GM18858 (cell line): ENCODE data around the gene KIAA1755.

ENCODE experiments used
- ATAC-seq: cut with Tn5 transposase; IDR thresholded peaks from one replicate; pipeline ENCODE4 v1.9.1; 2021; ENCODE audit not compliant: unreplicated experiment

Gene KIAA1755, protein sequence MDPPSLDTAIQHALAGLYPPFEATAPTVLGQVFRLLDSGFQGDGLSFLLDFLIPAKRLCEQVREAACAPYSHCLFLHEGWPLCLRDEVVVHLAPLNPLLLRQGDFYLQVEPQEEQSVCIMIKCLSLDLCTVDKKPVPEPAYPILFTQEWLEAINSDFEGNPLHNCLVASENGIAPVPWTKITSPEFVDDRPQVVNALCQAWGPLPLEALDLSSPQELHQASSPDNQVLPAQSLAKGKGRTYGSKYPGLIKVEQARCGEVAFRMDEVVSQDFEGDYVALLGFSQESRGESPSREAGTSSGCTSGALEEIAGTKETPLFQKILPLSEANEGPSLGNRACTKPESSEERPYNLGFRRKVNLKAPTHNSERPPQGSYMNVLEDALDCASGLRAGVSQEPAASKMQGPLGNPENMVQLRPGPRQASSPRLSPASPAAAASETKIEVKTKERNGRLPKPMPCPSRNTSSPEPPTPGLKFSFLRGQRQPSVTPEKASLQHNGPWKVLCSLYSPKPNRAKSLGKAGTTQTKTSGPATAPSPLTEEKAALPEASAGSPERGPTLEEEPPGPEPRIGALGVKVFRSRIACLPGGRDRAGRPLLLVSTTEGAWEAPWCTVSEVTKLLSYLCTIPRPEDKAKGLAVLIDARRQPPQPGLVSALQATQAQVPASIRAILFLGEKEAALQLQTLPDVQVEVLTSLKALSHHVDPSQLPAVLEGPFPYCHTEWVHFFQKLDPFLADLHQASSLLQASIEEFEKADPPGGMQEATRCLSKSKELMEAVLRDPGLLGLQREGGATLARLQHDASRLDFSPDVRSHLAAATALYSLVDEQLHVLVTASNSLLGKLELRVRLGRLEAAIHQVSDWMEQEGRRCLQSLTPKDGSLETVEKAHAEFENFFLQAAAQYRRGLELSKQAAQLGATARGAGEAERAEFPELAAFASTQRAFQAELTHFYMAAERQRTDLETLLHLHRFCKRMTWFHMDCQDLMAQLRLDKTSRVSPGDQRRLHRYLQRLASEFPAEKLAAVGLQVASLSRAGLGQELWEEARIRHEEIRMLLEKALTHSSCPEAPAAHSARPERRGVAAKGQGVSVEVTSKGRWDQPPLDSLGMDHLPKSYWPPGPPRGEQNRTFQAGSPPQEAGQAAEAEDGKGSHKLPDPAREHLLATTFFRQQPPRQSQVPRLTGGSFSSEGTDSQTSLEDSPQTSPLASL

DNA sequence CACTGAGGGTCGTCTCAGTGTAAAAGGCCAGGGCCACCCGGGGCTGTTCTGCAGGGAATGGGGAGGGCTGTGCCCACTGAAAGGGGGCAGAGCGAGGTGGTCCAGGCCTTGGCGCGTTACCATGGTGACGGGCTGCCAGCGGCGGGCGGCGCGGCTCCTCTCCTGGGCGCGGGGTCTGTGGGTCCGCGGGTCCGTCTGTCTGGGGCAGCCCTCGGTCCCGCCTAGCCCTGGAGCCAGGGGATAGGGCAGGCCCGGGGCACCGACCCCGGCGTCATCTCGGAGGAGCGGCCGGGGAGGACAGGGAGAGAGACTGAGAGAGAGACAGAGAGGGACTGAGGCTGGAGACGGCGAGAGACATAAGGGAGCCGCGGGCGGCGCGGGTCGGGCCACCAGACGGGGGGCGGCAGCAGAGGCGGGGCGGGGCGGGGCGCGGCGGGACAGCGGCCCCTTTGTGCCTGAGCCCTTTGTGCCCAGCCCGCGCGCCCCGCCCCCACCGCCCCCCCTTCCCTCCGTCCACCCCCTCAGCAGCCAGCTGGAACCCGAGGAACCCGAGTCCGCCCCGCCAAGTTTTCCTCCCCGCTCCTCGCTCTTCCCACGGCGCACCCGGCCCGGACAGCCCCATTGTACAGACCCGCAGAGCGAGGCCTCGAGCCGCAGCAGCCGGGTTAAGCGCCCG, at the start of gene KIAA1755:
Gene KIAA1755 (minus strand): TSS at position 358 of the 676 bp plus-strand sequence. CDS start 235 bp downstream, at position 123.
- ATAC-seq: no peak

- ATAC-seq: no peak
Observed at GRCh38 chr20:38308447-38308846, 47.9 kb upstream of the KIAA1755 start.

DNA sequence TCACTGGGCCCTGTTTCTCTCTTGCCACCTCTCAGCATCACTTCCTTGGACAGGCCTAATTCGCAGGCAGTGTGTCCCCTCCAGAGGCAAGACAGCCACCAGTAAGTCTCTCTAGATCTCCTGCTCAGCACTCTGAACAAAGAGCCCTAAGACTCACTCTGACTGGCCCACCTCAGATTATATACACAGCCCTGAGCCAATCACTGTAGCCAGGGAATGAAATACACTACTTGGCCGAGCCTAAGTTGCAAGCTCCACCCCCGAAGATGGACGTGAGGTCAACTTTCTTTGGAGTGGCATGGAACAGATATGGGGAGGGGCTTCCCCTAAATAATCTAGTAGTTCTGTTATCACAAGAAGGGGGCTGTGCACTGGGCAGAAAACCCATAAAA, 47.5 kb upstream of the KIAA1755 start:
- no peak for ATAC-seq

DNA sequence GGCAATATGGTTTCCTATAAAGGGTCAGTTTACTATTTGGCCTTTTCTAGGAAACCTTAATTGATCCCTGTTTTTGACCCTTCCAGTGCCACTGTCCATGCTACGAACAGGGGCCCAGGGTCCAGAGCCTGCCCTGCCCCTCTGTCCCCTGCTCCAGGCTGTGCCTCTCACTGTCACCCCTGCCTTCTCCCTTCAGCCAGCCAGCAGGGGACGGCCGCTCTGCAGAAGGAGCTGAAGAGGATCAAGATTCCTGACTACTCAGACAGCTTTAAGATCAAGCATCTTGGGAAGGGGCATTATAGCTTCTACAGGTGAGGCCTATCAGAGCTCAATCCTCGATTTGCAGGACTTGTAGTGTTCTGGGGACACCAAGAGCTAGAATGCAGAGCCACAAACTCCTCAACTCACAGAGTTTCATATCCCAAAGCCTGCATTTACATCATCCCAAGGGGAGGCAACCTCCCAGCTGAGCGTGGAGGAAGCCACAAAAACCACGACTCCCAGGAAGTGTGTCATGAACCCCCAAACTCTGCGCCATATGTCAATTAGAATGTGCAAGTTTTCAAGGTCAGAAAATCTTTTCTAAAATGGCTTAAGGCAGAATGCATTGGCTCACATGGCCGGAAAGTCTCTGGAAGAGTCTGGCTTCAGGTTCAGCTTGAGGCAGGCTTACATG, 47.0 kb upstream of the KIAA1755 start:
- no peak for ATAC-seq

- no peak for ATAC-seq
Observed at GRCh38 chr20:38306379-38306778, 45.8 kb upstream of the KIAA1755 start.

DNA sequence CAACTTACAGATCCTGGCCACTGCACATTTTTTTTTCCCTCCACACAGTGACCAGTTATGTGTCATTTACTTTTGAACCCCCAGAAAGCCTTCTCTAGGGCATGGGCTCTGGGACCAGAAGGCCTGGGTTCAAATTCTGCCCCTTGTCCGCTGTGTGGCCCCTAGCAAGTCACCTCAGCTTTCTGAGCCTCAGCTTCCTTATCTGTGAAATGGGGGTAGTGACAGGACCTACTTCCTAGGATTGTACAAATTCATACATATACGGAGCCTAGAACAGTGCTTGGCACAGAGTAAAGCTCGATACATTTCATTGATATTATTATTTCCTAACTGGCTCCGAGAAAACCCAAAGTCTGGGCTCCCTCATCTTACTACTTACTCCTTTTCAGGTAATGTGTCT, 45.0 kb upstream of the KIAA1755 start:
- no peak for ATAC-seq

- no peak for ATAC-seq
Observed at GRCh38 chr20:38304845-38305447, 44.4 kb upstream of the KIAA1755 start.

DNA sequence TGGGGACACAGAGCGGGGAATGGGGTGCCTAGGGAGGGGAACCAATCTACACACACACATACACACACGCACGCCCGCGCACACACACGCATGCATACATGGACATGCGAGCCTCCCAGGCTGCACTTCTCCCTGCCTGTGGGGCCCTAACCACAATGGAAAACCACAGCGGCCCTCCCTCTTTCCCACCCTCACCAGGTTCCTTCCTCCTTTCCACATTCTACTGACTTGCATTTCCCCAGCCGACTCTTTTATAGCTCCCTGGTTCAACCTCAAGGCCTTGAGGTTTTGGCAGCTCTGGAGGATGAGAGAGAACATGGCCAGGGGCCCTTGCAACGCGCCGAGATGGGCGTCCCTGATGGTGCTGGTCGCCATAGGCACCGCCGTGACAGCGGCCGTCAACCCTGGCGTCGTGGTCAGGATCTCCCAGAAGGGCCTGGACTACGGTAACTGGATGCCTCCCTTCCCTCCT, 43.4 kb upstream of the KIAA1755 start, which contains the start of gene BPI:
Gene BPI (plus strand): TSS at position 249 of the 472 bp plus-strand sequence. CDS start 68 bp downstream, at position 317.
- no peak for ATAC-seq

GRCh38 chr20:38302786-38303185, 42.3 kb upstream of the KIAA1755 start:
- ATAC-seq: no peak

DNA sequence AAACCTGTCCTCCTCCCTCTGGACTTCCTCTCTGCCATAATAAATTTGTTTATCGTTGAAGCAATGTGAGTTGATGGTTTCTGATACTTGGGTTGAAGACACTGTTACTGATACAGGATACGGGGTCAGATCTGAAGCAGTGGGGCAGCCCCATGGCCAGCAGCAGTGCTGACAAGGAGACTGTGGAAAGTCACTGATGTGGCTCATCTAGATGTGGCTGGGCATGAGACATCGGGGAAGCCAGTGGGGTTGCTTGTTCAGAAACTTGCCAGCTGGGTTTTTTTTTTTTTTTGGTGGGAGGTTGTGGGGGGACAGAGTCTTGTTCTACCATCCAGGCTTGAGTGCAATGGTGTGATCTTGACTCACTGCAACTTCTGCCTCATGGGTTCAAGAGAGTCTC, 40.8 kb upstream of the KIAA1755 start:
- ATAC-seq: no peak

DNA sequence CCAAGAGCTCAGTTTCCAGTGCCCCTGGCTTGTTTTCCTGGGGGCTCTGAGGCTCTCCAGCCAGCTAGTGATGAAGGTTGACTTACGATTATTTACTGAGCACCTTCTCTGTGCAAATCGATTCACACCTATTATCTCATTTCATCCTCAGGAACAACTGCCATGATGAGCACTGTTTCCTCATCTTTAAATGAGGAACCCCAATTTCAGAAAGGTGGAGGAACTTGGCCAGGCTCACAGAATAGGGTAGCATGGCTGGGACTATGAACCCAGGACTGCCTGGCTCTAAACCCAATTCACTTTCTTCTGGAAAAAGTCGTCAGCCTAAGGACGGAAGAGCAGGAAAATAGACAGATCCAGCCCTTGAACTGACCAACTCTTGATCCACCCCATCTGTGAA, 39.9 kb upstream of the KIAA1755 start:
- ATAC-seq: no peak

DNA sequence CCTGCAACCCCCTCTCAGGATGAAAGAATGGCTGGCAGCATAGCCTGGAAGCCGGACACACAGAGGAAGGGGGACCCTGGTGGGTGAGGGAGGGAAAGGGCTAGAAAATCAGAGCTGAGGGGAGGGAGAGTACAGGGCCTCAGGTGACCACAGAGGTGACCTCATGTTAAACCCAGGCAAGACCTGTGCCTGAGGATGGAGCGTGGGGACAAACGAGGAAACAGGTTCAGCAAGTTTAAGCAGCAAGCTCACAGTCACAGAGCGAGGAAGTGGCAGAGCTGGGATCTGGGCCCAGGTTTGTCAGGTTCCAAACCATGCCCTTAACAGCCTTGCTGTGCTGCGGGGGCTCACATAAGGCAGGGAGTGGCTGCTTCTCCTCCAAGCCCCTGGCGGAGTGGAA, 39.4 kb upstream of the KIAA1755 start:
- ATAC-seq: no peak

GRCh38 chr20:38298768-38299288, 38.3 kb upstream of the KIAA1755 start:
- ATAC-seq: no peak

DNA sequence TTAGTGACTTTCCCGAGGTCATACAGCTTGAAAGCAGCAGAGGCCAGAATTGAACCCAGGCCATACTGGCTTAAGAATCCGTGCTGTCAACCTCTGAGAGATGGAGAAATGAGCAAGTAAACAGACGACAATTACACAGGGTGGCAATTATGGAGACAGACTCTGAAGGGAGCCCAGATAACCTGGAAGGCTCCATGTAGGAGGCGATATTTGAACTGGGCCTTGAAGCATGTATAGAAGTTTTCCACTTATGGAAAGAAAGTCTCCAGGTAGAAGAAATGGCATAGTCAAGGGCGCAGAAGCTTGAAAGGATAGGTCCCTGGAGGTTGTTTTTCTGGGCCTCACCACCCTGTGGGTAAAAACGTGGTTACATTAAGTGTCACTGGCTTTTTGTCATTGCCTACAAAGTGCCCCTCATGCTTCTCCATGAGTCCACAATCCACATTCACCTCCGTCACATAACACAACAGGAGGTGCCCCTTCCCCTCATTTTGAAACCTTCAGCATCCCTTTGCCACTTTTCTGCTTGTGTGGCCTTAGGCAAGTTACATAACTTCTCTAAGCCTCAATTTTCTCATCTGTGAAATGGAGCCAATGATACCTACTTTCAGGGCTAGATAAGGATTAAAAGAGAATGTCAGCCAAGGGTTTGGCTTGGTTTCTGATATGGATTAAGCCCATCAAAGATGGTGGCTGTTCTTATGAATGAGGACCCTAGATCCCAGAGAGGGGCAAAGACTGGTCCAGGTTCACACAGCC, 37.6 kb upstream of the KIAA1755 start:
- no peak for ATAC-seq

- ATAC-seq: no peak
Observed at GRCh38 chr20:38296433-38296832, 35.9 kb upstream of the KIAA1755 start.

DNA sequence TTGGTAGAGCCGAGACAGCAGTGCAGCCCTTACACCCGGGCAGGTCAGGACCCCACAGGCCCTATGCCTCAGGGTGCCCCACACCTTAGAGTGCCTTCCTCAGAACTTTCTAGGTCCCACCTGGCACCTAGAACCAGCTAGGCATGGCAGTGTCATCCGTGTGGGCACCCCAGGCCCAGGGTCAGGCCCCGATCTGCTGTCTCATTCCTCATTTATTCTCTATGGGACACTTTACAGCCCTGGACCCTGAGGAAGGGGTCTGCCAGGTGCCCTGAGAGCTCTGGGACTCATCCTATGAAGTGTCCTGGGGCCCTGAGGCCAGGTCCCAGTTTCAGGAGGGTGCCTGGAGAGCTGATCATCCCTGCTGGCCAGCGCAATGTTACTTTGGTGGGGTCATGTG, 35.3 kb upstream of the KIAA1755 start:
- no peak for ATAC-seq

DNA sequence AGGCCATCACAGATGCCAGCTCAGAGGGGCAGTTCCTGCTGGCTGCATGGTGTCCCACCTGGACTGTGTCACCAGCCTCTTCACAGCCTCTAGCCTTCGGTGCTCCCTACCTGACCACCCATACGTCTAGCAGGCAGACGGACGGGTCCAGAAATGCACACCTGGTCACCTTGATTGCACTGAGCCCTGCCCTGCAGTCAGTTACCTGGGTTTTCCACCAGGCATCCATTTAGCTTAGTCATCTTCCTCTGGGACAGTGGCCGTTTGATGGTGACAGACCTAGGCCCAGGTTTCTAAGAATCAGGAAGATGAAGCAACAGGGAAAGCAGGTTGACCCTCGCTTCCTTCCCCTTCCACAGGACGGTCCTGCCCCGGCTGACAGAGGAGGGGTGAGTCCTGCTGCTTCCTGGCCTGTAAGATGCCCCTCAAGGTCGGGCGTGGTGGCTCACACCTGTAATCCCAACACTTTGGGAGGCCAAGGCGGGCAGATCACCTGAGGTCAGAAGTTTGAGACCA, 33.6 kb upstream of the KIAA1755 start:
- no peak for ATAC-seq

DNA sequence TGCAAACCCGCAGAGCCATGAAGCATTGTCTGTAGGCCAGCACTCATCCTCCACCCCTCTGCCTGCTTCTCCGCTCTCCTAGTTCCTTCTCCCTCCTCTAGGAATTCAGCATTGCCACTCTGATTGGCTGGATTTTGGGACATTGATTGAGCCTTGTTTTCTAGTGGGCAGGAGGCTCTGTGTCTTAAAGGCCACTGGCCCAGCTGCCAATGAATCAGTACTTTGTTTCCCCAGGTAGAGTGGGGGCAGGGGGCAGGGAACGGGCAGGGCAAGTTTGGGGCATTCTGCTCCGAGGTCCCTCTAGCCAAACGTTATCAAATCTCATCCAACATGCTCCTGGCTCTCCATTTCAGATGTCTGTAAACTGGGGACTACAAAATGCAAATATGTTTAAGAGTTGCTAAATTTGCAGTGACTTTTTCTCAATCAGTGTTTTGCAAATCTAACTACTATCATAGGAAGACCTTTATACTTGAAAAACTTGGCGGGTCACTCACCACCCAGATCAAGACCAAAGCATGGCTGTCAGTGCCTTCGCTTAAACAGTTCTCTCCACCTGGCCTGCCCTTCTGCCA, 33.0 kb upstream of the KIAA1755 start:
- ATAC-seq: no peak
